BE2C (cell line): ENCODE measurements around the gene PRKAB1.
"Not testable (repeated sequence)": the region's sequence is repeated elsewhere in the genome, so short reads cannot be mapped to it uniquely, and the experiment has no call there.

ENCODE experiments used
- DNase-seq: peaks from one replicate; pipeline ENCODE4 v3.0.0-alpha.2; 2020
- H3K27me3 ChIP-seq: fragments of 250-450 bp; sonication (Bioruptor Pico); 2 replicates; pipeline ENCODE4 v1.5.1; 2020; ENCODE audit warnings: mild to moderate bottlenecking
- H3K36me3 ChIP-seq: fragments of 250-450 bp; sonication (Bioruptor Pico); 2 replicates; pipeline ENCODE4 v1.5.1; 2020; ENCODE audit warnings: mild to moderate bottlenecking
- H3K4me1 ChIP-seq: fragments of 250-450 bp; sonication (Bioruptor Pico); 2 replicates; pipeline ENCODE4 v1.5.1; 2020
- H3K4me3 ChIP-seq: 2 replicates; pipeline ENCODE4 v1.5.1; 2011; ENCODE audit warnings: low read depth, low read length
- H3K9me3 ChIP-seq: fragments of 250-450 bp; sonication (Bioruptor Pico); 2 replicates; pipeline ENCODE4 v1.5.1; 2020
- CTCF ChIP-seq: IDR thresholded peaks from 2 replicates; pipeline ENCODE4 v1.5.1; 2012; ENCODE audit warnings: mild to moderate bottlenecking, low read depth, low read length

Gene PRKAB1

GRCh38 chr12:119642986-119643385 is 24.9 kb upstream of the PRKAB1 start:
- TF ChIP-seq CTCF = peak; percentile 60
- no peaks in the 10 kb centered on the region for H3K4me1 ChIP-seq
- no peaks in the 10 kb centered on the region for H3K36me3 ChIP-seq
- H3K9me3 ChIP-seq = no peaks in the 10 kb centered on the region
- peak; percentile 18 for DNase-seq
- no peak overlapping the region for H3K4me3 ChIP-seq
- no peaks in the 10 kb centered on the region; the same call in 1 of the 2 replicates for H3K27me3 ChIP-seq

- Histone ChIP-seq H3K27me3 (no peaks in the 10 kb centered on the region; the same call in 1 of the 2 replicates), H3K4me3 (no peak overlapping the region), H3K4me1 (no peaks in the 10 kb centered on the region), H3K9me3 (no peaks in the 10 kb centered on the region), H3K36me3 (no peaks in the 10 kb centered on the region)
- no peak for TF ChIP-seq CTCF
- no peak for DNase-seq
These were observed 23.0 kb upstream of the PRKAB1 start for GRCh38 chr12:119644930-119645329.

- Histone ChIP-seq H3K4me3 (no peak overlapping the region), H3K9me3 (no peaks in the 10 kb centered on the region), H3K36me3 (no peaks in the 10 kb centered on the region), H3K4me1 (no peaks in the 10 kb centered on the region), H3K27me3 (peaks cover 3% of the 10 kb centered on the region; the same call in 1 of the 2 replicates)
- no peak for TF ChIP-seq CTCF
- DNase-seq = no peak
These were observed 22.3 kb upstream of the PRKAB1 start for GRCh38 chr12:119645535-119646059.

- Histone ChIP-seq H3K4me1 (no peaks in the 10 kb centered on the region), H3K27me3 (peaks cover 9% of the 10 kb centered on the region), H3K36me3 (no peaks in the 10 kb centered on the region), H3K4me3 (no peak overlapping the region), H3K9me3 (no peaks in the 10 kb centered on the region)
- DNase-seq = no peak
- TF ChIP-seq CTCF = peak; percentile 83
These were observed 18.6 kb upstream of the PRKAB1 start for GRCh38 chr12:119649202-119649808.

GRCh38 chr12:119652665-119653064 is 15.3 kb upstream of the PRKAB1 start:
- no peak for DNase-seq
- no peak for TF ChIP-seq CTCF
- no peaks in the 10 kb centered on the region for H3K9me3 ChIP-seq
- no peaks in the 10 kb centered on the region for H3K36me3 ChIP-seq
- H3K4me3 ChIP-seq = no peak overlapping the region
- H3K4me1 ChIP-seq = no peaks in the 10 kb centered on the region
- peaks cover 9% of the 10 kb centered on the region for H3K27me3 ChIP-seq

GRCh38 chr12:119657001-119657400 is 10.9 kb upstream of the PRKAB1 start:
- DNase-seq, H3K27me3 ChIP-seq, H3K36me3 ChIP-seq, H3K9me3 ChIP-seq, H3K4me1 ChIP-seq, H3K4me3 ChIP-seq: not testable (repeated sequence)
